ENCODE results near the gene HP. TPM values are rescaled to one million over a fixed set of nuclear protein-coding genes. Genes with fewer than 3 reads are reported as not detected.

The HP gene
- polyA plus RNA-seq, 3 donors, result 0.74 to 0.99 (median 0.77) TPM

DNA sequence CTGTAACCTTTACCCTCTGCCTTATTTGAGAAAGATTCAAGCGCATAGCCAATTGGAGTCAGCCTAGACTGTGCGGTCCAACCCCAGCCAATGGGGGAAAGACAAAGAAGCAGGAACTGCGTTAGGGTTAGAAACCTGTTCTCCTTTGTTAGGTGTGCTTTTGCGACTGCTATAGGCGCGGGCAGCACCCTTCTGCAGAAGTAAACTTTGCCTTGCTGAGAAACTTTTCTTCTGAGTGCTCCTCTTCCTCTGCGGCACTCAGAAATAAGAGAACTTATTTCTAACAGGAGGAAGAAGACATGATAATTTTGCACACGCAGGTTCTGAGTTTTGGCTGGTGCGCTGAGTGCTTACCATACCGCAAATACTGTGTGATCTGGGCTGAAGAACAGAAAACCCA is 30.1 kb downstream of the HP start:
- DNase-seq, result no peak

DNA sequence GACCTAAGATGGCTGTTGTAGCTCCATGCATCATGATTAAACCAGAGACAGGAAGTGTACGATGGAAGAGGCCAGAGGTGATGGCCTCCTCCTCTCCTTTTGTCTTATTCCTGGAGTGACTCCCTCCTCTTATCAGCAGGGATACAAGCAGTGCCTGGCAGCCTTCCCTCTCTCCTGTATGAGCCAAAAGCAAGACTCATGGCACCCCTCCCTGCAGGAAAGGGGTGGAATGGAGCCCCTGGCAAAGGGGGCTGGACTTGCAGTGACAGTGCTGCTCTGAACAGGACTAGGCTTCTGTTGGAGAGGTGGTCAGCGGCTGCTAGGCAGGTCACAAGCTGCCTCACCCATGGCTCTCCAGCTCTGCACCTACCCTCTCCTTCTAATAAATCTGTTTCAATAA is 30.7 kb downstream of the HP start:
- no peak for DNase-seq

DNA sequence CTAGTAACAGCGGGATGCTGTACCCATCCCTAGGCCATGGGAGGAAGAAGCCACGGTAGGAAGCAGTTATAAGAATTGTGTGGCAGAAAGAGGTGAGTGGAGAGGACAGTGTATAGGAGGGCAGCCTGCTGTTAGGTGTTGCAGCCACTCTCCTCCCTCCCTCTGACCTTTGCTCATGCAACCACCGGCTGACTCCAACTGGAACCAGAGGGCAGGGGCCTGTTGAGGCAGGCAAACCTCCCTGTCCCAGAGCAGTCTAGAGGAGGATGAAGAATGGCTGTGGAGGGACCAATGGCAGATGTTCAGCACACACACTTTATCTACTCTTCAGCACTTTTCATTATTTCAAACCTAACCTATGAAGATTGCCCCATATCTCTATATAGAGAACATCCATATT is 36.9 kb downstream of the HP start:
- no peak for DNase-seq

DNA sequence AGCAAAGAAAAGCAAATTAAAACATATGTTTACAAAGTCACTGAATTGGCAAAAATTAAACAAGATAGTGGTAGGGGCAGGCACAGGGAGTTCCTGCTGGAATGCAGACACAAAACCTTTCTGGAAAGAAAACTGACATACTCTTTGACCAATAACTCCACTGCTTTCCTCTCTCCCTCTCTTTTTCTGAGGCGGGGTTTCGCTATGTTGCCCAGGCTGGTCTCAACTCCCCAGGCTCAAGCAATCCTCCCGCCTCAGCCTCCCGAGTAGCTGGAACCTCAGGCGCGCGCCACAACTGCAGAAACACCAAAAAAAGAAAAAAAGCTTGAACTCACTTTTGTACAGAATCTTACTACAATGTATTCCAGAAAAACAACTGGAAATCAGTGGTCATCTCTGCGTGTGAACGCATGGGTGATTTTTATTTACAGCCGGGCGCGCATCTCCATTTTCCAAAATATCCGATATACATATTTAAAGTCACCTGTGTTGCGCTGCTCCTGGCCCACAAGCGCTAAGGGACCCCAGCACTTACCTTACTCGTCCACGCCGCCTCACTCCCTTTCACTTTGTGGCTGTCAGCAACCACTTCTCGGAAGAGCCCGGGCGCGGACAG is 38.6 kb downstream of the HP start:
- peak; percentile 20 for DNase-seq

DNA sequence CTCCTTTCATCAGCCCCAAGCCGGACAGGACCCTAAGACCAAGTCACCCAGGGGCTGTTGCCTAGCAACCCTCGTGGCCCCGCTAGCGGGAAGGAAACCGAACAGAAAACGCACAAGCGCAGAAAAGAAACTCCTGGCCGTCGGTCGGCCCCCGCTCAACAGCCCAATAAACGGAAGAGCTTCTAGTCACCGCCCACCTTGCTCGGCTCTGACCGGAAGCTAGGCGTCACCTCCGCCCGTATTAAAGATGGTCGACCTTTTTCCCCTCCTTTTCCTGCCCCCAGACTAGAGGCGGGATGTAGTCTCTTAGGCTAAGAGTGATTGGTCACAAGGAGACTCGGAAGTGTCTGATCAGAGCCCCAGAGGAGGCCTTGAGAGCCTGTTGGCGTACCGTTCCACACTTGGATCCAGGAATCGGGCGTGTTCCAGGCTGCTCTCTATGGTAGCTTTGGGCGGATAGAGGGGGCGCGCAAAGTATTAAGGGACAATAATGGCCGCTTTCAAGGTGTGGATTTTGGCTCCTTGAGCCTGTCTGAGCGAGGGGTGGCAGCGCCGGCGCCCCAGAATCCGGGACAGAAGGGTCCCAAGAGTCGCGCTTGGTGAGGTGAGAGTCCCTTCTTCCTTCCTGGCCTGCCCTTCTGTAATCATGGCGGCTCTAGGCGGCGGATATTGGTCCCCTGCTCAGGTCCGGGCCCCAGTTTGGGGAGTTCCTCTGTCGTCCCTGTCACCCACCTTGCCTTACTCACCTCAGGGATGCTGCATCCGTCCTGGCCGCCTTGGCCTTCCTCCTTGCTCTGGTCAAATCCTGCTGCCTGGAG is 39.4 kb downstream of the HP start, which contains the start of the genes DHX38 and TXNL4B:
TSS of gene DHX38 (plus strand) at position 400 of the 818 bp plus-strand sequence. CDS start 2,311 bp downstream, outside the sequence.
TSS of gene TXNL4B (minus strand) at position 173 of the 818 bp plus-strand sequence. CDS start 2,871 bp downstream, outside the sequence.
- DNase-seq, result peak; percentile 99

DNA sequence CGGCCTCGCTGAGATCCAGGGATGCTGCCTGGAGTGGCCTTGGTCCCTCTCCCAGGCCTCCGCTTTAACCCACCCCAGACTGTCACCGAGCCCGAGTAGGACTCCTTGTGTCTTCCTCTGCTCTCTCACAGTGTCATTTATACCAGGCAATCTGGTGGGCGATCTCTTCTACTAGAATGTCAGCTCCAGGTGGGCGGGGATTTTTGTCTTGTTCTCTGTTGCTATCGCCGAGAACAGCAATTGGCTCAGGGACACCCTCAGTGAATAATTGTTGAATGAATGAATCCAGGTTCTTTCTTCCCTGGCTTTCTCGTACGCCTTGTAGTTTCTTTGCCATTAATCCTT is 39.9 kb downstream of the HP start:
- no peak for DNase-seq

DNA sequence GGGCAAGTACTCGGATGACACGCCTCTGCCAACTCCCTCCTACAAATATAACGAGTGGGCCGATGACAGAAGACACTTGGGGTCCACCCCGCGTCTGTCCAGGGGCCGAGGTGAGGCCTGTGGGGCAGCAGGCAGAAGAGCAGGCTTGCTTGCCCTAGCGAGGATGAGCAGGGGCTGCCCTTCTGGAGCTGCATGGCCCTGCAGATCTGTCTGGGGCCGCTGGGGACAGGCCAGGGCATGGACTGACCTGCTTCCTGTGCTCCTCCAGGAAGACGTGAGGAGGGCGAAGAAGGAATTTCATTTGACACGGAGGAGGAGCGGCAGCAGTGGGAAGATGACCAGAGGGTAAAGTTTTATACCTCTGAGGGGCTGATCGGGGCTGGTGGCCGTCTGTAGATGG is 44.6 kb downstream of the HP start:
- no peak for DNase-seq

DNA sequence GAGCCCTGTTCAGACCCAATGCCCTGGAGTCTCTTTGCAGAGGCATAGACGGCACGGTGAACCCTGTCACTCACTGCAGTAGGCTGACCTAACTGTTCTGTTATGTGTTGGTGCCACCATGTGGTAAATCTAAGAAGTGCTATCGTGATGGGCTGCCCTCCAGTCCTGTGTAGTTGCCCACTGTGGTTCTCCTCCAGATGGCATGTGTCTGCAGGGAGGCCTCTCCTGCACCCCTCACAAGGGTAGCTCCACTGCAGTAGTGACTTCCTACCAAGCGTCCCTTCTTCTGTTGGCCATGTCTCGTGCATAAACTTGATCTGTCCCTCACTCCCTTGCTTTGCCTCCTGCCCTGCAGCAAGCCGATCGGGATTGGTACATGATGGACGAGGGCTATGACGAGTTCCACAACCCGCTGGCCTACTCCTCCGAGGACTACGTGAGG is 45.1 kb downstream of the HP start:
- DNase-seq, result peak; percentile 33

DNA sequence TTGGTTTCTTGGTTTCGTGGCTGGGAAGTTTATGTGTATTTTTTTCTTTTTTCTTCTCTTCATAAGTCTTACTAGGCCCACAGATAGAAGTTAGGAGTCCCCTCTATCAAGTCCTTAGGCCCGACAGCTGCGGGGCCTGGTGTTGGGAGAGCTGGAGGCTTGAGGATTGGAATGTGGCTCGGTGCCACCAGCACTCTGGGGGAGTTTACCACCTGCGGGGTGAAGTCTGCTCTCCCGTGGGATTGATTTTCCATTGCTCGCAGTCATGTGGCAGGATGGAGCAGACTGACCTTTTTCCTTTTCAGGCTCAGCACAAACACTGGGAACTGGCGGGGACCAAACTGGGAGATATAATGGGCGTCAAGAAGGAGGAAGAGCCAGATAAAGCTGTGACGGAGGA is 46.9 kb downstream of the HP start:
- no peak for DNase-seq

DNA sequence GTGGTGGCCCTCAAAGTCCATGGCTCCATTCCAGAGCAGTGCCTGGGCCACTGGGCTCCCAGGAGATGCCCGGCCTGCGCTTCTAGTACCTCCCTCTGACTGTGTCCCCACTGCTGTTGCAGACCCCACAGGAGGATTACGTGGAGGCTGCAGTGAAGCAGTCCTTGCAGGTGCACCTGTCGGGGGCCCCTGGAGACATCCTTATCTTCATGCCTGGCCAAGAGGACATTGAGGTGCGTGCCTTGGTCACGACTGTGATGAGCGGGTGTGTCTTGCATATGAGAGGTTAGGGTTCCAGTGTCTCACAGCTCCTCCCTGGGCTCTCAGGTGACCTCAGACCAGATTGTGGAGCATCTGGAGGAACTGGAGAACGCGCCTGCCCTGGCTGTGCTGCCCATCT is 50.6 kb downstream of the HP start:
- no peak for DNase-seq

DNA sequence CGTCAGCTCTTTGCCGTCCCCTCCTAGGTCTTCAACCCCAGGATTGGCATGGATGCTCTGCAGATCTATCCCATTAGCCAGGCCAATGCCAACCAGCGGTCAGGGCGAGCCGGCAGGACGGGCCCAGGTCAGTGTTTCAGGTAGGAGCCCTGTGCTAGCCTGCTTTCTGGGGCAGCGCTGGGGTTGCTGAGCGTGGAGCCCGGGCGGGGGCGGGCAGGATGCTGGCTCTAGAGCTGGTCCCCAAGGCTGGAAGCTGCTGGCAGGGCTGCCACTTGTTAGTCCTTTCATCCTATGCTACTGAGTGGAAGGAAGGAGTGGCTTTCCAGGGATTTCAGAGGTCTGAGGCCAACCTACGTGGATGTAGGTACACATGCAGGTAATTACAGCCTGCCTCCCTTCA is 51.7 kb downstream of the HP start:
- no peak for DNase-seq

DNA sequence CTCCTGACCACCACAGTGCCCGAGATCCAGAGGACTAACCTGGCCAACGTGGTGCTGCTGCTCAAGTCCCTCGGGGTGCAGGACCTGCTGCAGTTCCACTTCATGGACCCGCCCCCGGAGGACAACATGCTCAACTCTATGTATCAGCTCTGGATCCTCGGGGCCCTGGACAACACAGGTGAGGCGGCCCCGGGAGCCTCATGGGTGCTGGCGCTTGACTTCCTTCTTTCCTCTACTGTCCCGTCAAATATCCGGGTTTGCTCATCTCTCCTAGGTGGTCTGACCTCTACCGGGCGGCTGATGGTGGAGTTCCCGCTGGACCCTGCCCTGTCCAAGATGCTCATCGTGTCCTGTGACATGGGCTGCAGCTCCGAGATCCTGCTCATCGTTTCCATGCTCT is 53.1 kb downstream of the HP start:
- DNase-seq, result no peak

DNA sequence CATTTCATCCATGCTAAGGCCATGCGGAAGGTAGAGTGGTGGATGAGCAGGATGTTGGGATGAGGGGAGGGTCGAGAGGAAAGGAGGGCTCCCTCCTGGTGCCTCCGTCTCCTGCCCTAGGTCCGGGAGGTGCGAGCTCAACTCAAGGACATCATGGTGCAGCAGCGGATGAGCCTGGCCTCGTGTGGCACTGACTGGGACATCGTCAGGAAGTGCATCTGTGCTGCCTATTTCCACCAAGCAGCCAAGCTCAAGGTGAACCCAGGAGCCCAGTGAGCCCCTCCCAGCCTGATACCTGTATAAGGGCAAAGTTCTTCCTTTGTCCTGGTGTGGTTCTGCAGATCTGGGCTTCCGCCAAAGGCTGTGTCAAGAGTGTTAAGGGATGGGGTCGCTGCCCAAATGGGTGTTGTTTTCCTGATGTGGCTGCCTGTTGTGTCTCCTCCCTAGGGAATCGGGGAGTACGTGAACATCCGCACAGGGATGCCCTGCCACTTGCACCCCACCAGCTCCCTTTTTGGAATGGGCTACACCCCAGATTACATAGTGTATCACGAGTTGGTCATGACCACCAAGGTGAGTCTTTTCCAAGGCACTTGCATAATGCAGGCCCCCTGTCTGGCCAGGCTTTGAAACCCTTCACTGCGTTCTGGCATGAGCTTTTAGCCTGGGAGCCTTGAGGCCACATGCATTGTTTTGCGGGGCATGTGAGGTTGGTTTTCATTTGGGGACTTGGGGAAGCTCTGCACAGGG is 54.2 kb downstream of the HP start:
- DNase-seq, result no peak

DNA sequence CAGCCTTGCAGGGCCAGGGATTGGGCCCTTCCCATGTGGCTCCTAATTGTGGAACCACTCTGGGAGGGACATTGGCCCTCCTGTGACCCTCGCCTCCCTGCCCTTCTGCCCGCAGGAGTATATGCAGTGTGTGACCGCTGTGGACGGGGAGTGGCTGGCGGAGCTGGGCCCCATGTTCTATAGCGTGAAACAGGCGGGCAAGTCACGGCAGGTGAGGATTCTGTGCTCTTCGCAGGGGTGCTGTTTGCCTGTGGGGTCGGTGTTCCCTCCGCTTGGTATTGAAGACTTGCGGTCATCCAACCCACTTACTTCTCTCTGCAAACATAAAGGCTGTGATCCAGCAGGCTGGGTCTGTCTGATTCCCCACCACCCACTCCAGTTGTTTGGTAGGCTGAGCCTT is 55.0 kb downstream of the HP start:
- no peak for DNase-seq

DNA sequence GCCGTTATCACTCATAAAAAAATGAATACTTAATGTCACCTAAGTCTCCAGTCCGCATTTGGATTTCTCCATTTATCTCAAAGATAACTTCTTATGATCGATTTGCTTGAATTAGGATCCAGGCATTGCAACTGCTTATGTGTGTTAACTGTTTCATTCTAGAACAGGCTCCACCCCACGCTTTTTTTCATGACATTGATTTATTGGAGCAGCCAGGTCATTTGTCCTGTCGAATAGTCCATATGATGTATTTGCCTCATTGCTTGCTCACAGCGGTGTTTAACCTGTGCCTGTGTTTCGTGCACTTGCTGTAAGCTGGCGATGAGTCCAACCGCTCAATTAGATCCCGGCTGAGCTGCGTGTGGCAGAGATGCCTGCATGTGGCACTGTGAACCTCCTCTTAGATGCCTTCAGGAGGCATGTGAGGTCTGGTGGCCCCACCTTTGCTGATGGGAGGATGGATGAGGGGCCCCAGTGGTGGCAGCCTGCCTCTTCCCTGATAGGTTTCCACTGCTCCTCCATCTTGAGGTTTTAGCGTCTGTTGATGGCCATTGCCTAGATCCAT is 55.7 kb downstream of the HP start:
- DNase-seq, result no peak

Other genes starting within 250 kb of the HP start
- gene AP1G1, start 245.7 kb upstream of the HP start, polyA plus RNA-seq (ENCODE audit: insufficient read length in 3 of 3), result 100 to 1,000 TPM in 2 of 3 donors, 10 to 100 TPM in 1; 84.5 to 115 (median 101) TPM
- gene ATXN1L, start 208.5 kb upstream of the HP start, polyA plus RNA-seq (ENCODE audit: insufficient read length in 3 of 3), result 10 to 100 TPM; 33.7 to 39.0 (median 38.9) TPM
- 10 to 100 TPM; 20.9 to 24.9 (median 21.4) TPM for gene ZNF821, start 170.3 kb upstream of the HP start, polyA plus RNA-seq (ENCODE audit: insufficient read length in 3 of 3)
- 100 to 1,000 TPM; 258 to 360 (median 303) TPM for gene IST1, start 159.0 kb upstream of the HP start, polyA plus RNA-seq (ENCODE audit: insufficient read length in 3 of 3)
- under 1 TPM; 0.04 to 0.18 (median 0.16) TPM for gene PKD1L3, start 54.1 kb upstream of the HP start, polyA plus RNA-seq (ENCODE audit: insufficient read length in 3 of 3)
- gene DHODH, start 45.8 kb upstream of the HP start, polyA plus RNA-seq (ENCODE audit: insufficient read length in 3 of 3), result 10 to 100 TPM; 12.3 to 21.0 (median 18.7) TPM
- gene HPR, start 8.7 kb downstream of the HP start, polyA plus RNA-seq (ENCODE audit: insufficient read length in 3 of 3), result under 1 TPM in 1 of 3 donors, not detected in 2; 0.11 TPM
- 10 to 100 TPM; 17.3 to 23.2 (median 21.7) TPM for gene TXNL4B, start 39.1 kb downstream of the HP start, polyA plus RNA-seq (ENCODE audit: insufficient read length in 3 of 3)
- gene DHX38, start 39.3 kb downstream of the HP start, polyA plus RNA-seq (ENCODE audit: insufficient read length in 3 of 3), result 10 to 100 TPM; 71.1 to 84.9 (median 73.9) TPM
- gene PMFBP1, start 117.7 kb downstream of the HP start, polyA plus RNA-seq (ENCODE audit: insufficient read length in 3 of 3), result 1 to 10 TPM; 3.5 to 6.6 (median 6.2) TPM